PC-9 (cell line): ENCODE results near the gene SGK1. TPM values are rescaled to one million over a fixed set of nuclear protein-coding genes. Genes with fewer than 3 reads are reported as not detected.
"Not testable (repeated sequence)": the region's sequence is repeated elsewhere in the genome, so short reads cannot be mapped to it uniquely, and the experiment has no call there.

Source experiments
- BruUV-seq: library from RNA; stranded (reverse); fragments of 400-500 nt; replicated peaks from 2 replicates; lab custom pipeline; 2021; lab: Mats Ljungman, UMichigan
- CTCF ChIA-PET: fragments of 300-600 bp; sonication (Branson Sonifier 250); formaldehyde crosslinking; loops from one replicate; lab custom pipeline; 2022; ENCODE audit warnings: antibody characterized with exemption; lab: Charles Lee
- POLR2A ChIA-PET: fragments of 300-600 bp; sonication (Branson Sonifier 250); formaldehyde crosslinking; loops from one replicate; lab custom pipeline; 2022; ENCODE audit warnings: antibody characterized with exemption; ENCODE audit not compliant: unreplicated experiment; lab: Charles Lee
- DNase-seq, 2 experiments: peaks; one replicate each; pipeline versions ENCODE4 v3.0.0 to v3.0.0-alpha.2; 2015 to 2022; ENCODE audit warnings: mixed read lengths in 1 of 2
- H2AFZ ChIP-seq: fragments of 200-600 bp; sonication (generic); 2 replicates; pipeline ENCODE4 v1.8.1; 2017; ENCODE audit warnings: antibody characterized with exemption
- H3F3A ChIP-seq: fragments of 200-600 bp; sonication (generic); 2 replicates; pipeline ENCODE4 v1.8.1; 2017; ENCODE audit warnings: antibody characterized with exemption, mild to moderate bottlenecking, low read depth; ENCODE audit not compliant: insufficient read depth
- H3K27ac ChIP-seq: fragments of 200-600 bp; sonication (generic); 2 replicates; pipeline ENCODE4 v1.6.1; 2016; ENCODE audit warnings: mixed run types
- H3K27me3 ChIP-seq: fragments of 200-600 bp; sonication (generic); 2 replicates; pipeline ENCODE4 v1.6.1; 2016; ENCODE audit warnings: low read depth, mixed run types; ENCODE audit not compliant: insufficient read depth
- H3K36me3 ChIP-seq: fragments of 200-600 bp; sonication (generic); 2 replicates; pipeline ENCODE4 v1.6.1; 2016; ENCODE audit warnings: low read depth, mixed run types
- H3K4me1 ChIP-seq: fragments of 200-600 bp; sonication (generic); replicated peaks from 2 replicates; pipeline ENCODE4 v1.6.1; 2016; ENCODE audit warnings: mixed run types; ENCODE audit not compliant: insufficient read depth
- H3K4me2 ChIP-seq: fragments of 200-600 bp; sonication (generic); 2 replicates; pipeline ENCODE4 v1.6.1; 2017; ENCODE audit warnings: mixed run types
- H3K4me3 ChIP-seq: fragments of 200-600 bp; sonication (generic); 2 replicates; pipeline ENCODE4 v1.6.1; 2016; ENCODE audit warnings: mixed run types
- H3K79me2 ChIP-seq: fragments of 200-600 bp; sonication (generic); 2 replicates; pipeline ENCODE4 v1.6.1; 2017; ENCODE audit warnings: low read depth, mixed run types
- H3K9me2 ChIP-seq: fragments of 200-600 bp; sonication (generic); 2 replicates; pipeline ENCODE4 v1.8.1; 2017; ENCODE audit warnings: mild to moderate bottlenecking; ENCODE audit not compliant: insufficient read depth
- H3K9me3 ChIP-seq: fragments of 200-600 bp; sonication (generic); 2 replicates; pipeline ENCODE4 v1.8.1; 2016; ENCODE audit warnings: low read depth; ENCODE audit not compliant: insufficient read depth
- H4K20me1 ChIP-seq: fragments of 200-600 bp; sonication (generic); 2 replicates; pipeline ENCODE4 v1.8.1; 2017; ENCODE audit not compliant: insufficient read depth
- EZH2 ChIP-seq: fragments of 200-600 bp; sonication (generic); IDR thresholded peaks from 2 replicates; pipeline ENCODE4 v1.8.0; 2017; ENCODE audit warnings: antibody characterized with exemption, low read depth
- intact Hi-C: fragments of 100-400 bp; cut with micrococcal nuclease; formaldehyde crosslinking; loops from one replicate; pipeline ENCODE4 v1.10.0; 2022; ENCODE audit not compliant: unreplicated experiment
- total RNA-seq: library from RNA; stranded (reverse); gene quantifications from 2 replicates; pipeline ENCODE4 v1.2.3, GENCODE V29; 2021
- TF ChIP-seq, protein P1 (sequence below): fragments of 200-600 bp; sonication (generic); conservative IDR thresholded peaks from 2 replicates; pipeline ENCODE4 v1.6.1; 2017; ENCODE audit warnings: mixed run types, antibody characterized with exemption, mild to moderate bottlenecking, moderate library complexity

SGK1 gene
- total RNA-seq, 1 experiment from 2014 or later = 11.3 TPM

DNA sequence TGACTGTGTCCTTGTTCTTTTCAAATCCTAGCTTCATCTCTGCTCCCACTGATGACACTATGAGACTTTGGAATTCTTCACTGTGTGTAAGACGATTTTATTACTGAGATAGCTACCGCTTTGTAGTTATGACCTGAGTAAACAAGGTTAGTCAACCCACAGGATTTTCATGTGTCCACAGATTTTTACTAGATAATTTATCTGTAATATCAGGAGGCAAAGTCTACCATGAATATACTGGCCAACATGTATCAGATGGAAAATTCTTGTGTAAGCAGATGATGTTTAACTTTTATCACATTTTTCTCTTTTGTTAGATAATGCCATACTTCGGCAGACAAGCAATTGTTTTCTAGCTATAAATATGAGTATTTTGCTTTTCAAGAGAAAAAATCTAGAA, 119.8 kb downstream of the SGK1 start:
- H3K36me3 ChIP-seq = no peaks in the 10 kb centered on the region
- no peaks in the 10 kb centered on the region for H4K20me1 ChIP-seq
- H3K9me3 ChIP-seq = peaks cover 5% of the 10 kb centered on the region; the same call in 1 of the 2 replicates
- no peak overlapping the region for H2AFZ ChIP-seq
- H3K4me2 ChIP-seq = no peak overlapping the region
- H3K27ac ChIP-seq = no peak overlapping the region
- ChIA-PET POLR2A (no interaction called here), CTCF (interaction anchor here (0.7 kb wide), 1 partner anchor 134 kb away, joined by 4 read pairs; no protein-coding TSS in a partner anchor)
- peak in 1 of 2 experiments; percentile 74 for DNase-seq
- H3F3A ChIP-seq = peaks cover 8% of the 10 kb centered on the region; the same call in 1 of the 2 replicates
- no peaks in the 10 kb centered on the region for H3K79me2 ChIP-seq
- BruUV-seq = no TSS peak
- H3K9me2 ChIP-seq = no peaks in the 10 kb centered on the region
- TF ChIP-seq EZH2 = no peak
- TF ChIP-seq, protein P1, sequence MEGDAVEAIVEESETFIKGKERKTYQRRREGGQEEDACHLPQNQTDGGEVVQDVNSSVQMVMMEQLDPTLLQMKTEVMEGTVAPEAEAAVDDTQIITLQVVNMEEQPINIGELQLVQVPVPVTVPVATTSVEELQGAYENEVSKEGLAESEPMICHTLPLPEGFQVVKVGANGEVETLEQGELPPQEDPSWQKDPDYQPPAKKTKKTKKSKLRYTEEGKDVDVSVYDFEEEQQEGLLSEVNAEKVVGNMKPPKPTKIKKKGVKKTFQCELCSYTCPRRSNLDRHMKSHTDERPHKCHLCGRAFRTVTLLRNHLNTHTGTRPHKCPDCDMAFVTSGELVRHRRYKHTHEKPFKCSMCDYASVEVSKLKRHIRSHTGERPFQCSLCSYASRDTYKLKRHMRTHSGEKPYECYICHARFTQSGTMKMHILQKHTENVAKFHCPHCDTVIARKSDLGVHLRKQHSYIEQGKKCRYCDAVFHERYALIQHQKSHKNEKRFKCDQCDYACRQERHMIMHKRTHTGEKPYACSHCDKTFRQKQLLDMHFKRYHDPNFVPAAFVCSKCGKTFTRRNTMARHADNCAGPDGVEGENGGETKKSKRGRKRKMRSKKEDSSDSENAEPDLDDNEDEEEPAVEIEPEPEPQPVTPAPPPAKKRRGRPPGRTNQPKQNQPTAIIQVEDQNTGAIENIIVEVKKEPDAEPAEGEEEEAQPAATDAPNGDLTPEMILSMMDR = no peak
- no peak overlapping the region for H3K4me3 ChIP-seq
- no peaks in the 10 kb centered on the region for H3K27me3 ChIP-seq
- H3K4me1 ChIP-seq = peaks cover 17% of the 10 kb centered on the region
- intact Hi-C loops = no loop called here

DNA sequence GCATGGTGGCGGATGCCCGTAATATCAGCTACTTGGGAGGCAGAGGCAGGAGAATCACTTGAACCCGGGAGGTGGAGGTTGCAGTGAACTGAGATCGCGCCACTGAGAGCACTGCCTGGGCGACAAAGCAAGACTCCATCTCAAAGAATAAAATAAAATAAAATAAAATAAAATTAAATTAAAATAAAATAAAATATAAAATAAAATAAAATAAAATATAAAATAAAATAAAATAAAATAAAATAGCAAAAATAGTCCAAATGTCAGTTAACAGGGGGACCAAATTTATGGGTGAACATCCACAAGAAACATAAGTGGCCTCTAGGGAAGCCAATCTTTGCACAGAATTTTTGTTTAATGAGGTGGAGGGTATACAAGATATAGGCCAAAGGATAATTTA, 120.2 kb downstream of the SGK1 start:
- CTCF ChIA-PET, H3K27me3 ChIP-seq, H3K9me3 ChIP-seq, H2AFZ ChIP-seq, H3K4me3 ChIP-seq, H3K79me2 ChIP-seq, H3K9me2 ChIP-seq, H3K36me3 ChIP-seq, H3K4me2 ChIP-seq, POLR2A ChIA-PET, DNase-seq, H3K27ac ChIP-seq, H4K20me1 ChIP-seq, BruUV-seq, H3F3A ChIP-seq, intact Hi-C loops: not testable (repeated sequence)
- H3K4me1 ChIP-seq = peaks cover 17% of the 10 kb centered on the region

DNA sequence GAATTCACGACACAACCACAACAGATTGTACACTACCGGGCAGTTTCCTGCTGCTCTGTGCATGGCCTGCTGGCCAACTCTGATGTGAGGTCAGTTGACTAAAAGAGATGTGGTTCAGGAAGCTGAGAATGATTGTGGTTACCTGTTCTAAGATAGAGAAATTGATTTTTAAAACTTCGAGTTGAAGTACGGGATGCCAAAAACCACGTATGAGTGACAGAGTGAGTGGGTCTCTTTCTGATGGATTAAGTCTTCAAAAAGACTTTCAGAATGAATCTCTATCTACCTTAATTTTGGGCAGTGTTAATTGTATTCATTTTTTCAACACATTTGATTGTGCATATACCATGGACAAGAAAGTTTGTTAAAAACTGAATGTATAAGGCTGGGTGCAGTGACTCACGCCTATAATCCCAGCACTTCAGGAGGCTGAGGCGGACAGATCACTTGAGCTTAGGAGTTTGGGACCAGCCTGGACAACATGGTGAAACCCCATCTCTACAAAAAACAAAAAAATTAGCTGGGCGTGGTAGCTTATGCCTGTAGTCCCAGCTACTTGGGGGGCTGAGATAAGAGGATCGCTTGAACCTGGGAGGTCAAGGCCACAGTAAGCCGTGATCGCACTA, 121.2 kb downstream of the SGK1 start:
- Histone ChIP-seq H3F3A (peaks cover 8% of the 10 kb centered on the region; the same call in 1 of the 2 replicates), H4K20me1 (no peaks in the 10 kb centered on the region), H3K9me2 (no peaks in the 10 kb centered on the region), H3K4me1 (peaks cover 17% of the 10 kb centered on the region), H3K27me3 (no peaks in the 10 kb centered on the region), H3K4me2 (no peak overlapping the region), H2AFZ (no peak overlapping the region), H3K36me3 (no peaks in the 10 kb centered on the region), H3K27ac (no peak overlapping the region), H3K9me3 (no peaks in the 10 kb centered on the region), H3K4me3 (no peak overlapping the region), H3K79me2 (no peaks in the 10 kb centered on the region)
- intact Hi-C loops = no loop called here
- TF ChIP-seq, protein P1 = no peak
- no peak for TF ChIP-seq EZH2
- CTCF ChIA-PET = no interaction called here
- BruUV-seq = no TSS peak
- no peak for DNase-seq
- POLR2A ChIA-PET = no interaction called here
